ENCODE data around the gene TNFAIP8.

DNA sequence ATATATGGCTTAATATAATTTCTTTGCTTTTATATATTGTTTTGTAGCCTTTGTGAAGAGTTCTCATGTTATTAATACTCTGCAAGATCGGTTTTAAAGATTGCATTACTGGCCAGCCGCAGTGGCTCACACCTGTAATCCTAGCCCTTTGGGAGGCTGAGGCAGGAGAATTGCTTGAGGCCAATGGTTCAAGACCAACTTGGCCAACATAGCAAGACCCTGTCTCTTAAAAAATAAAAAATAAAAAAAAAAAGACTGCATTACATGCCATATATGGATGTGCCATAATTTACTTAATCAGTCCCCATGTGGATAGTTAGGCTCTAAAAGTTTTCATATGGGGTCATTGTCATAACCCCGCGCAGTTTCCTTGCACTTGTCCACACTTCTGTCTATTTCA is 31.0 kb upstream of the TNFAIP8 start:
- TF ChIP-seq, protein P1, sequence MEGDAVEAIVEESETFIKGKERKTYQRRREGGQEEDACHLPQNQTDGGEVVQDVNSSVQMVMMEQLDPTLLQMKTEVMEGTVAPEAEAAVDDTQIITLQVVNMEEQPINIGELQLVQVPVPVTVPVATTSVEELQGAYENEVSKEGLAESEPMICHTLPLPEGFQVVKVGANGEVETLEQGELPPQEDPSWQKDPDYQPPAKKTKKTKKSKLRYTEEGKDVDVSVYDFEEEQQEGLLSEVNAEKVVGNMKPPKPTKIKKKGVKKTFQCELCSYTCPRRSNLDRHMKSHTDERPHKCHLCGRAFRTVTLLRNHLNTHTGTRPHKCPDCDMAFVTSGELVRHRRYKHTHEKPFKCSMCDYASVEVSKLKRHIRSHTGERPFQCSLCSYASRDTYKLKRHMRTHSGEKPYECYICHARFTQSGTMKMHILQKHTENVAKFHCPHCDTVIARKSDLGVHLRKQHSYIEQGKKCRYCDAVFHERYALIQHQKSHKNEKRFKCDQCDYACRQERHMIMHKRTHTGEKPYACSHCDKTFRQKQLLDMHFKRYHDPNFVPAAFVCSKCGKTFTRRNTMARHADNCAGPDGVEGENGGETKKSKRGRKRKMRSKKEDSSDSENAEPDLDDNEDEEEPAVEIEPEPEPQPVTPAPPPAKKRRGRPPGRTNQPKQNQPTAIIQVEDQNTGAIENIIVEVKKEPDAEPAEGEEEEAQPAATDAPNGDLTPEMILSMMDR (conservative IDR thresholded peaks at IDR 0.05 in 1 of 2, IDR thresholded peaks at IDR 0.05 in 1 of 2; ENCODE audit: low read depth in 1 of 2, low read length in 2 of 2) = no peak
- no peak for TF ChIP-seq EZH2 (IDR thresholded peaks at IDR 0.05; ENCODE audit: low read length, missing control alignments)
